GM04503 (cell line): ENCODE measurements around the gene EXOSC1.
"Not testable (repeated sequence)": the region's sequence is repeated elsewhere in the genome, so short reads cannot be mapped to it uniquely, and the experiment has no call there.

Experiments
- DNase-seq: peaks from one replicate; pipeline ENCODE4 v3.0.0-alpha.2; 2012; ENCODE audit warnings: low read depth

Gene EXOSC1, protein sequence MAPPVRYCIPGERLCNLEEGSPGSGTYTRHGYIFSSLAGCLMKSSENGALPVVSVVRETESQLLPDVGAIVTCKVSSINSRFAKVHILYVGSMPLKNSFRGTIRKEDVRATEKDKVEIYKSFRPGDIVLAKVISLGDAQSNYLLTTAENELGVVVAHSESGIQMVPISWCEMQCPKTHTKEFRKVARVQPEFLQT

DNA sequence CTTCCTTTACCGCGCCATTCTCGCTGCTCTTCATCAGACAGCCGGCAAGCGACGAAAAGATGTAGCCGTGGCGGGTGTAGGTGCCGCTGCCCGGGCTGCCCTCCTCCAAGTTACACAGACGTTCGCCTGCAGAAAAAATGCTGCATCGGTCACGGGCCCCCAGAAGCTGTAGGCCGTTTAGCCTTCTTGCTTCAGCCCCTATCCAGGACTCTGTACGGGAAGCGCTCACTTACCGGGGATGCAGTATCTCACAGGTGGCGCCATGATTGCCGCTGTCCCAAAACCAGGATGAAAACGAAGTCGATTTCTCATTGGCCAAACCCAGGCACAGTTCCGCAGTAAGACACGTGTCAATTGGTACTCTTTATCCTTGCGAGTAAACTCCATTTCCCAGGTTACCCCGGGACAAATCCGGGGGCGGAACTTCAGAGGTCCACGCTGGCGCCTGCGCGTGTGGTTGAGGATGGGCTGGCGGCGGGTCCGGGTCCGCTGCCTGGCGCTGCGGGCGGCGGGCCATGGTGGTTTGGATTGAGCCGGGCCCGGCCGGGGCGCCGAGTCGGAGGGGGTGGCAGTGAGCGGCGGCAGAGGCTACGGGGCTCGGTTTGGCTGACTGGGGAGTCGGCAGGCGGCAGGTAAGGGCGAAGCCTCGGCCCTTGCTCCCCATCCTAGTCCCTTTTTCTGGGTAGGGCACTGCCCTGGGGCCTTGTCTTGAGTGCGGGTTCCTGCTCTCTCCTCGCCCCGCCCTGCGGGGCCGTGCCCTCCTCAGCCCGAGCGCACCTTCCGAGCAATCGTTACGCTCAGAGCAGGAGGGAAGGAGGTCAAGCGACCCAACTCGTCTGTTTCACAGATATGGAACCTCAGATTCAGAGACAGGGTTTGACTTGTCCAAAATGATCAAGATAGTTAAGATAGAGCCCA, at the start of gene EXOSC1, which contains the start of gene ZDHHC16:
TSS of gene EXOSC1 (minus strand) at position 285 of the 918 bp plus-strand sequence. CDS start at position 264, 21 bp downstream.
TSS of gene ZDHHC16 (plus strand) at position 454 of the 918 bp plus-strand sequence. CDS start 5,501 bp downstream, outside the sequence.
- DNase-seq, result peak; percentile 91

DNA sequence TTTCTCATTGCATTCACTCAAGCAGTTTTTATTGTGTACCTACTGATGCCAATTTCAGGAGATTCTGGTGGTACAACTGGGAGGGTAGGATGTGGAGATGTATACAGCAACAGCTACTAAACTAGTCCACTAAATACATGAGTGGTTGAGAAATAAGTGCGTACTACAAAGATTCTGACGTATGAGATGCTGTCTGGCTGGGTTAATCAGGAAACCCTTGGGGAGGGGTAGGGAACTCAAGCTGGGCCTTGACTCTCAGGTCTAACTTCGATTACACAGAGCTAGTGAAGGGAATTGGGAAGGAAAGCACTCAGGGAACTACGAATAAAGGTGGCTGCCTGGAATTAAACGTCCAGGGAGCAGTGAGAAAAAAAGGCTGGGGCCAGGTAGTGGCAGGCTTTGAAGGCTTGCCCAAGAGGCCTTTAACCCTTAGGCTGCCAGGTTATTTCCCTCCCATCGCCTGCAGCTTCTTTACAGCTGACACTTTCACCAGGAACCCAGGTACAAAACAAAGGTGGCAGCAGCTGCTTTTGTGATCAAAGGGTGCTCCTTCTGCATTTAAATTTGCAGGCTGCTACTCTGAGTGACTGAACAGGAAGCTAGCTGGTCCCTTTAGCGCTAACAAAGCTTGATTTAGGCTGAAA, 49.2 kb upstream of the EXOSC1 start:
- DNase-seq, result no peak

DNA sequence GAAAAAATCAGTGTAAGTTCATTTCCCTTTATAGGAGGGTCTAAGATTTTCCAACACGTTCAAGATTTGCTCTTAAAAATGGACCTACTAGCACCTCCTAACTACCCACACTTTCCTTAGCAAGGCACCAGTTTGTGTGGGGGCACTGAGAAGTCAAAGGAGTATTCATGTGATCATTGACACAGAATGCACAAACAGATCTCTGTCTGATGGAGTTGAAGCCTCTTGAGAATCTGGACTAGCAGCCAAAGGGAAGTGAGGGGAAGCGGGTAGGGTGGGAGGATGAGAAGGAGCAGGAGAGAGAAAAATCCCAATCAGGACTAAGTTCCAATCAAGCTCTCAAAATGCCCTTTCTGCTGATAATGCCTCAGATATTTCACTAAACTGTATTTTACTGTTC, 48.3 kb upstream of the EXOSC1 start:
- no peak for DNase-seq

- DNase-seq, result no peak
These were observed 44.8 kb upstream of the EXOSC1 start for GRCh38 chr10:97490592-97490991.

DNA sequence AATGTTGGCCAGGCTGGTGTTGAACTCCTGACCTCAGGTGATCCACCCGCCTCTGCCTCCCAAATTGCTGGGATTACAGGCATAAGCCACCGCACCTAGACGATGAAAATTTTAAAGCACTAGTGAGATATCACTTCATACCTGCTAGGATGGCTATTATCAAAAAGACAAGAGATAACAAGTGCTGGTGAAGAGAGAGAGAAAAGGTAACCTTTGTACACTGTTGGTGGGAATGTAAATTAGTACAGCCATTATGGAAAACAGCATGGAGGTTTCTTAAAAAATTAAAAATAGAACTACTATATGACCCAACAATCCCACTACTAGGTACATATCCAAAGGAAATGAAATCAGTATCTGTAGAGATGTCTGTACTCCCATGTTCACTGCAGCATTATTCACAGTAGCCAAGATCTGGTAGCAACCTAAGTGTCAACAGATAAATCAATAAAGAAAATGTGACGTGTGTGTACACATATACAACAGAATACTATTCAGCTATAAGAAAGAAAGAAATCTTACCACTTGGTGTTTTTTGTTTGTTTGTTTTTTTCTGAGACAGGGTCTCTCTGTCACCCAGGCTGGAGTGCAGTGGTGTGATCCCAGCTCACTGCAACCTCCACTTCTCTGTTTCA, 40.0 kb upstream of the EXOSC1 start:
- DNase-seq, result no peak

DNA sequence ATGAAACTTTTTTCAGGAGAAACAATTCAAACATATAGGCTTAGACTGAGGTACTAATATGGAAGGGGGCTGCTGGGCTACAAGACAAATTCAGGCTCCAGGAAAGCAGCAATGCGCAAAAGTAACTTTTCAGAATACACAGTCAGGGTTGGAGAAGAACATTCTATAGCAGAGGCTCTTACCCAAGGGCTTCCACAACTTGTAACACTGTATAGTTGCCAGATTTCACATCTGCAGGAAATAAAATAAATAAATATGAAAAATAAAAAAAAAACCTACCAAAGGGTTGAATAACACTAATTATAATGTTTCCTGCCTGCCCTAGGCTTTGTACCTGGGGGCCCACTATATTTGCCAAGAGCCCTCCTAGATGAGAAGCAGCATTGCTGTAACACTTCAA, 38.1 kb upstream of the EXOSC1 start:
- no peak for DNase-seq

DNA sequence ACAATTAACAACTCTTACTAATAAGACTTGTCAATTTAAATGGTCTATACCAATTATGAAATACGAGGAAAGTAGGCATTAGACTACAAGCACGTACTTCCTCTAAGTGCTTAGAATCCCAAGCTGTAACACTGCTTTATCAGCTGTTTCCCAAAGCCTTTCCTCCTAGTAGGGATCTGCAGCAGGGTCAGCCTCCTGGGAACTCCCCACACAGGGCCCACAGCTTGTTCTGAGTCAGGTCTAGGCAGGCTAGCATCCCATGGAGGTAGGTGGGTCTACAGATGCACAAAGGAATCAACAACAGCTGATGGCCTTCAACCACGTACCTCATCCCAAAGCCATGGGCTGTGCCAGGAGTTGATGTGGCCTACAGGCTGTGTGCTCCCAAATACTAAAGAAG, 37.7 kb upstream of the EXOSC1 start:
- no peak for DNase-seq

DNA sequence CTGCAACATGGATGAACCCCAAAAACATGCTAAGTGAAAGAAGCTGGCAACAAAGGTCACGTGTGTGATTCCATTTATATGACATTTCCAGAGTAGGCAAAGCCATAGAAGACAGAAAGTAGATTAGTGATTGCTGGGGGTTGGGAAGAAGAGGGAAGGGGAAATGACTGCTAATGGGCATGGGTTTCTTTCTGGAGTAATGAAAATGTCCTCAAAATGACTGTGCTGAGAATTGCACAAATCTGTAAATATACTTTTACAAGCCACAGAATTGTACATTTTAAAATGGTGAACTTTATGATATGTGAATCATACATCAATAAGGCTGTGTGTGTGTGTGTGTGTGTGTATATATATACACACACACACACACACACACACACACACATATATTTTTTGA, 36.6 kb upstream of the EXOSC1 start:
- no peak for DNase-seq

- DNase-seq, result no peak
These were observed 35.3 kb upstream of the EXOSC1 start for GRCh38 chr10:97481071-97481470.

GRCh38 chr10:97479939-97480338, 34.1 kb upstream of the EXOSC1 start:
- DNase-seq, result no peak

- not testable (repeated sequence) for DNase-seq
These were observed 33.6 kb upstream of the EXOSC1 start for GRCh38 chr10:97479410-97479809.

- peak; percentile 61 for DNase-seq
These were observed 30.3 kb upstream of the EXOSC1 start for GRCh38 chr10:97475936-97476594.

DNA sequence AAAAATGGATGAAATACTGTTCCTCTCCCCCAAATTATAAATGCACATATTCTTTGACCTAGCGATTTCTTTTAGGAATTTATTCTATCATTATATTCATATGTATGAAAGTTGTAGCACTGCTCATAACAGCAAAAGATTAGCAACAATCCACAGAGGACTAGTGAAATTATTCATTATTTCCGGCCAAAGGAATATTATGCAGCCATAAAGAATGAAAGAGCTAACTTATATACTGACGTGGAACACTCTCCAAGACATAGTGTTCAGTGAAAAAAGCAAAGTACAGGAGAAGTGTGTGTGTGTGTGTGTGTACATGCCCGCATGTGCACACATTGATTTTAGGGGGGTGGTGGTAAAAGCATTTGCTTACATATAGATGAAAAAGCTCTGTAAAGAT, 29.1 kb upstream of the EXOSC1 start:
- no peak for DNase-seq

DNA sequence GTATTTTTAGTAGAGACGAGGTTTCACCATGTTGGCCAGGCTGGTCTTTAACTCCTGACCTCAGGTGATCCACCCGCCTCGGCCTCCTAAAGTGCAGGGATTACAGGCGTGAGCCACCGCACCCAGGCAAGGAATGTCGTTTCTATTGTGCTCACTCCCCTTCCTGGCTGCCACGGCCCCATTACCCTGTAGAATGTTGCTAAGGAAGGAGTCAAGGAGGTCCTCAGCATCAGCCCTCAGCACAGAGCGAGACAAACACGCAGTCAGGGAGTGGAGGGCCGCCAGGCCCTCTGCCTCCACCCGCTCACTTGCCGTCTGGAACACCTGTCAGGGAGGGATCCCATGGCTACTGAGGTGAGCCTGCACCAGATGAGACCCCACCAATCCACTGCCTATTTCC, 23.0 kb upstream of the EXOSC1 start:
- not testable (repeated sequence) for DNase-seq

DNA sequence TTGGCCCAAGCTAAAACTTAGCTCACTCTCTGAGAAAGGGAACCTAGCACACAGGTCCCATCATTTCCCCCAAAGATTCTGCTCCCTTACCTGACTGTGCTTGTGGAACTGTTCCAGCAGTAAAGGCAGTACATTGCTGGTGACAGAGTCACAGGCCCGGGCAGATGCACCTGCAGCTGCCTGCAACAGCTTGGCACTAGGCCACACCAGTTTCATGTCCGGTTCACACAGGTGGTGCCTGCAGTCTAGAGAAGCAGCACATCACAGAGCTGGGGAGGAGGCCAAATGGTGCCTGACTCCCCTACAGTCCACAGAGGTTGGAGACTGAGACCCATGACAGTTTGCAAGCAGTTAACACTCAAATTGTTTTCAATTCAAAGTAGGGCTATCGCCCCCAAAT, 22.4 kb upstream of the EXOSC1 start:
- DNase-seq, result no peak

- no peak for DNase-seq
These were observed 20.9 kb upstream of the EXOSC1 start for GRCh38 chr10:97466755-97467154.

- DNase-seq, result no peak
These were observed 20.2 kb upstream of the EXOSC1 start for GRCh38 chr10:97465982-97466381.

DNA sequence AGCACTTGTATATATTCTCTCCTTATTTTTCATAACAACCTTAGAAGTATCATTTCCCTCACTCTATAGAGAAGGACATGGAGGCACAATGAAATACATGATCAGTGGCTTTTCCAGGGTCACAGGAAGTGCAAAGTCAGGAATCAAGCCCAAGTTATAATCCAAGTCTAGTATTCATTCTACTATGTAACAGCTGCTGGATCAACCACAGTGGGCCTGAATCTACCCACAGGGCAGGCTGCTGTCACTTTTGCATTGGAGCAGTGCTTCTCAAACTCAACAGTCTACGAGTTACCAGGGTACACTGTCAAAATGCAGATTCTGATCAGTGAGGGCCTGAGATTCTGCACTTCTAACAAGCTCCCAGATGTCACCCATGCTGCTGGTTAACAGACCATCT, 18.4 kb upstream of the EXOSC1 start:
- DNase-seq, result no peak

DNA sequence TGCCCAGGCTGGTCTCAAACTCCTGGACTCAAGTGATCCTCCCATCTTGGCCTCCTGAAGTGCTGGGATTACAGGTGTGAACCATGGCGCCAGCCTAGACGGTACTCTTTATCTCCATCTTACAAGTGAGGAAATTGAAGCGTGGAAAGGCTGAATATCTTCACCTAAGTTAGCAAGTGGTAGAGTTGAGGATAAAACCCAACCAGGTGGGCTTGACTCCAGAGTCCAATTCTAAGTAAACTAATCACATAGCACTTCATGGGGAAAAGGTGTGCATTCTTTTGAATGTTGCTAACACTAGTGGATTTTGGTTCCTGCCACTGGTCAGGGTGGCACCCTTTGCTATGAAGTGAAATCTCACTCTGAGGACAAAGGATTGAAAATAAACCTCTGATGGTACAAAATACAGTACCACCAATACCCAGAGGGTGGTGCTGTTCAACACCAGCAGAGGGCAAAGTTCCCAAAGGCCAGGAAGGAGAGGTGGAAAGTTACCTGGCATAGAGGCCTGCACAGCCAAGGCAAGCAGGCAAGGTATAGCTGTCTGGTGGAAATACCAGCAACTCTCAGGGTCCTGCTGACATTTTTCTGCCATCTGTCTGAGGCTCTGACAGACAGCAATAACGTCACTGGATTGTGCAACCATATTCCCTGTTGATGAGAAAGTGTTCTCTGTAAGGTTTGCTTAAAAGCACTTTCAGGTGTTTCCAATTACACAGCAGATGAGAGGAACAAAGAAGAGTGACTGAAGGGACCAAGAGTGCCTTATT, 17.7 kb upstream of the EXOSC1 start:
- no peak for DNase-seq

- DNase-seq, result no peak
These were observed 16.5 kb upstream of the EXOSC1 start for GRCh38 chr10:97462309-97462708.

GRCh38 chr10:97459933-97460332, 14.1 kb upstream of the EXOSC1 start:
- no peak for DNase-seq
